A204.1 (cell line): ENCODE results near the gene POLR1A.

Source experiments
- FAIRE-seq: peaks from 2 replicates; lab custom pipeline; 2012; peaks lifted over from hg19 to GRCh38; lab: Jason Lieb, UNC

Gene POLR1A

DNA sequence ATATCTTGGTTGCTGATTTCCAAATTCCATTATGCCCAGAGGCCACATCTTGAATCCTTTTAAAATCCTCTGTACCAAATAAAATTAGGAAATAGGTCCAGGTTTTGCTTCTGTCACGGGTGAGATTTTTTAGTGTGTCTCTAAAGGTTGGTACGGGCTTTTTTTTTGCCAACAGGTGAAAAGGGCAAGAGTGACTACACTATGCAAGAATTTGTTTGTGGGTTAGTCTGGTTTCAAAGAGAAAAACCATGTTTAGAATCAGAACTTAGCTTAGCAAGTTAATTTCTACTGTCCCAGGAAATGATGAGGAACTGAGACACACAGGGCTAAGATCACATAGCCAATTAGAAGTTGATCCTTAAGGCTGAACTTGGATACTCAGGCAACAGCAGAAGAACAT is 41.7 kb downstream of the POLR1A start:
- FAIRE-seq: no peak

DNA sequence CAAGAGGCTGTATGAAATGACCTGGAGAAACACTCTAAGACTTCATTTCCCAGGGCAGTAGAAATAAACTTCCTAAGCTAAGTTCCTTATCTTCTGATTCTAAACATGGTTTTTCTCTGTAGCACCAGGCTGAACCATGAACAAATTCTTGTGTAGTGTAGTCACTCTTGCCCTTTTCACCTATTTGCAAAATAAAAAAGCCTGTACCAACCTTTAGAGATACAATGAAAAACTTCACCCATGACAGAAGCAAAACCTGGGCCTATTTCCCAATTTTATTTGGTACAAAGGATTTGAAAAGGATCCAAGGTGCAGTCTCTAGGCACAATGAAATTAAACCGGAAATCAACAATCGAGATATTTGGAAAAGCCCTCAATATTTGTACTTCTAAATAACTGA is 43.6 kb downstream of the POLR1A start:
- no peak for FAIRE-seq

DNA sequence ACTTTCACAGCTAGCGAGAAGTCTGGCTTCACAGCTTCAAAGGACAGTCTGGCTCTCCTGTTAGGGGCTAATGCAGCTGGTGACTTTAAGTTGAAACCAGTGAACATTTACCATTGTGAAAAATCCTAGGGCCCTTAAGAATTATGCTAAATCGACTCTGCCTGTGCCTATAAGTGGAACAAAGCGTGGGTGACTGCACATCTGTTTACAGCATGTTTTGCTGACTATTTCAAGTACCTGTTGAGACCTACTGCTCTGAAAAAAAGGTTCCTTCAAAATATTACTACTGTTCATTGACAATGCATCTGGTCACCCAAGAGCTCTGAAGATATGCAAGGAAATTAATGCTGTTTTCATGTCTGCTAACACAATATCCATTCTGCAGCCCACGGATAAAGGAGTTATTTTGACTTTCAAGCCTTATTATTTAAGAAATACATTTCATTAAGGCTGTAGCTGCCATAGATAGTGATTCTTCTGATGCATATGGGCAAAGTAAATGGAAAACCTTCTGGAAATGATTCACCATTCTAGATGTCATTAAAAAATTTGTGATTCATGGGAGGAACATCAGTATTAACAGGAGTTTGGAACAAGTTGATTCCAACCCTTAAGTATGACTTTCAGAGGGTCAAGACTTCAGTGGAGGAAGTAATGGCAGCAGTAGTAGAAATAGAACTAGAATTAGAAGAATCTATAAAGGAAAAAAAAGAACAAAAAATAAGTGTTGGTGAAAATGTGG is 48.9 kb downstream of the POLR1A start:
- no peak for FAIRE-seq

GRCh38 chr2:86055314-86055713 is 50.4 kb downstream of the POLR1A start:
- FAIRE-seq: no peak

DNA sequence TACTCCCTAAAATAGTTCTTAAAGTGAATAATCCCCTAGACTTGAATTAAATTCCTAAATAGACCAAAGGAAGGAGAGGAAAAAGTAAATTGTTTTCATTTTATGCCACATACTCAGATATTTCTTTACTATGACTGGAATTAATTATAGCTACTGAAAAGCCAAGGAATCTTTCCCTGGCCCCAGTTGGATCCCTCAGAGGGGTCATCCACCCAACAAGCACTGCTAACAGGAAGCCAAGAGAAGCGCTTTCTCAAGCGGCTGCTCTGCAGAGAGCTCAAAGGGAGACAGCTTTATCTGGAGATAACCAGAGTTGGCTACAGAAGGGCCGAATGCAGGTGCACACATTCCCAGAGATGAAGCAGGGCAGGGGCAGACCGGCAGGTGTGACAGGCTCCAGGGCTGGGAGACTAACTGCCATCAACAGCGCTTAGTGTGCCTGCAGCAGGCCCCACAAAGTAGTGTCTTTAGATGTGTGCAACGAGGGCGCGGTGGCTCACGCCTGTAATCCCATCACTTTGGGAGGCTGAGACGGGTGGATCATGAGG is 51.1 kb downstream of the POLR1A start:
- no peak for FAIRE-seq

DNA sequence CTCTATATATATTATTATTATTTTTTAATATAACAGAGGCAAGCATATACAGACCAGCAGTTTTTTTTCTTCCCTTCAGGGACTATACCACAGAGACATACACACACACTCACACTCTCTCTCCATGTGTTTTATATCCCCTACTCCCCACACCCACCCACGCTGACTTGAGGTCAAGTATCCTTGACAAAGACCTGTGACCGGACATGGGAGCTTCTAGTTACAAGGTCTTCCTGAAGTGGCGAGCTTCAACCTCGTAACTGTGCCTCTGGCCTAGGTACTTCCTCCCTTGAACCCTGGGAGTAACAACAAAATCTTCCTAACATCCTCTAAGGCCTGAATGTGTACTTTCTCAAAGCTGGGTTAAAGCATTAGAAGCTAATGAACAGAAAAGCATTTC is 52.5 kb downstream of the POLR1A start:
- no peak for FAIRE-seq

GRCh38 chr2:86052676-86053075 is 53.0 kb downstream of the POLR1A start:
- no peak for FAIRE-seq

GRCh38 chr2:86052265-86052664 is 53.4 kb downstream of the POLR1A start:
- no peak for FAIRE-seq

DNA sequence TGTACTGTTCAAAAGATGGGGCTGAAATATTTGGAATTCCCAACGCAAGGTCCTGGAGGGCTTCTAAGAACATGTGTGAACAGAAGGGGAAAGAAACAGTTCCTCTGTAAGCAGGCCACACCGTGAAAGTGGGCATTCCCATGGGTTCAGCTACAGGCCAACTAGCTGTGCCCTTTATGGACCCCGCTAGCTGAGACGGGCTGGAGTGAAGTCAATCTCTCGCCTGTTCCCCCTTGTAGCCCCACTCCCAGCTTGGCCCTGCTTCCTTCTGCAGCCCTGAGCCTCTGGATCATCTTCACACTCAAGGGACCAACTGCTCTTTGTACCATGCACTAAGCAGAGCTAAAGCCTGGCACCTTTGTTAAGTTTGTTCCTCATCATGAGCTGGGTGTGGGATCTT is 55.4 kb downstream of the POLR1A start:
- FAIRE-seq: no peak

GRCh38 chr2:86049529-86049928 is 56.2 kb downstream of the POLR1A start:
- FAIRE-seq: no peak

- no peak for FAIRE-seq
Observed at GRCh38 chr2:86048888-86049287, 56.8 kb downstream of the POLR1A start.

DNA sequence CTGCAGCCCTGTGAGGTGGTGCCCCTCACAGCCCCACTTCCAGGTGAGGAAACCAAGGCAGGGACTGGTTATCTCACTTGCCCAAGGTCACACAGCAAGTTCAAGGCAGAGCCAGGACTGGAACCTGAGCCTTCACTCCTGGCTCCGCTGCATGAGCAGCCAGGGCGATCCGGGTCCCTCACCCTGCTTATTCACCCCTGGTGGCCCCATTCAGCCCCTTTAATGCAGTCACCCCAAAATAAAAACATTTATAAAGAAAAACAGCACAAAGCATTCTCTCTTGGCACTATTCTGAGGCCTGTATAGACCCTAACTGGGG is 57.3 kb downstream of the POLR1A start:
- no peak for FAIRE-seq

DNA sequence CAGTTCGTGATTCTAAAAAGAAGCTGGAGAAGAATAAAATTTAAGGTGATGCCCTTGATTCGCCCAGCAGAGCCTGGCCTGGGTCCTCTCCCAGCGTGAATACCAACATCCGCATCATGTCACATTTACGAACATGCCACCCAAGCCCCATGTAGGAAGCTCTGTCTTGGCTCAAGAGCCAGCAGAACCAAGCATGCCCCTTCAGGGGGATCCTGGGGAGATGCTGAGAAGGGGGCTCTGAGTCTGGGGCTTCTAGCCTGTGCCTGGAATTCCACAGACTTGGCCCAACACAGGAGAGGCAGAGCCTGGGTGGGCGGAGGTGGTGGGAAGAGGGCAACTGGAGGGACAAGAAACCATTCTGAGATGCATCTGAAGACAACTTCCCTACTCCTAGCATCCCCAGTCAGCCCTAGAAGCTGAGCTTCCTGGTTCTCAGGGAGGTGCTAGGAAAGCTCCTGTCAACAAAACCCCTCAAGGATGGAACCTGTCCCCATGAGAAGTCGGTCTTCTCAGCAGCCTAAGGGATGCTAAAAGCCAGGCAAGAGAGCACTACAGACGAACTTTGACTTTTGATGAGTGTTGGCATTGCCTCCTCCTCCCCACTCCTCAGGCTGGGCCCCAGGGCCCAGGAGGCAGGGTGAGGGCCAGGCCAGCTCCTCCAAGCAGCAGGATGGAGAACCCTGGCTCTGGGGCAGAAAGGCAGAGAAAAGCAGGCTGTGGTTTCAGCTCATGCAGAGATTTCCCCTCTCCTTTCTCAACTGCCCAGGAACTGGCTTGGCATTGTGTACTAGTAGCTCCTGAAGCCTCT is 57.9 kb downstream of the POLR1A start:
- FAIRE-seq: no peak

DNA sequence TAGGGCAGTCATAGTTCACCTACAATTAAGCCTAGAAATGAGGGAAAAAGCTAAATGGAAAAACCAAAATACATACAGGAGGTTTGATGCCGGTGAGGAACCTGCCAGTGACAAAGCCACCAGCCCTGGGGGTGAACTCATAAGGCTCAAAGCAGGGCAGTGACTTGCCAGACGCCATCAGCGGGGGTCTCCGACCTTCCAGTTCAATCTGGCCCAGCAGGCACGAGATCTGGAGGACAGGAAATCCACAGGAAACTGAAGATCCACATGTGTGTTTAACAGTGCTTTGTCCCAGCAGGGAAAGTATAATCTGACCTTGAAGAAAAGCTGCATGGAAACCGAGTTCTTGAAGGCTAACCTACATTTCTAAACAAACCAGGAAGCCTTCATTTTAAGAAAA is 60.1 kb downstream of the POLR1A start:
- no peak for FAIRE-seq

- no peak for FAIRE-seq
Observed at GRCh38 chr2:86044614-86045013, 61.1 kb downstream of the POLR1A start.

DNA sequence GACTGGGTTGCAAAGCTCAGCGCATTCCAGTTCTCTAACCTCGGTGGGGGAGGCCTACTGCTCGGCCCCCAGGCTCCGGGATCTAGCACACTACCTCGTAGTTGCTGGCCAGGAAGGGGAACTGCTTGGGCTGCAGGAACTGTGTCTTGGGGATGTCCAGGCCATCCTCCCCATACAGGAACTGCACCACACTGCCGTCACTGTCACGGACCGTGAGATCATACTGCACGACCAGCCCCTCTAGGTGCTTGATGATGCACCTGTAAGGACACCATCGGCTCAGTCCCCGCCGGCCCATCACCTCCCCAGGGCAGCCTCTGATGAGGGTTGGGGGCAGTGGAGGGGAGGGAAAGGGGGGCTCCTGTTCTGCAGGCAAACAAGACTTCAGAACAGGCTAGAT is 61.6 kb downstream of the POLR1A start:
- no peak for FAIRE-seq

- no peak for FAIRE-seq
Observed at GRCh38 chr2:86042256-86043168, 63.2 kb downstream of the POLR1A start.

- FAIRE-seq: no peak
Observed at GRCh38 chr2:86039963-86040655, 65.6 kb downstream of the POLR1A start.

DNA sequence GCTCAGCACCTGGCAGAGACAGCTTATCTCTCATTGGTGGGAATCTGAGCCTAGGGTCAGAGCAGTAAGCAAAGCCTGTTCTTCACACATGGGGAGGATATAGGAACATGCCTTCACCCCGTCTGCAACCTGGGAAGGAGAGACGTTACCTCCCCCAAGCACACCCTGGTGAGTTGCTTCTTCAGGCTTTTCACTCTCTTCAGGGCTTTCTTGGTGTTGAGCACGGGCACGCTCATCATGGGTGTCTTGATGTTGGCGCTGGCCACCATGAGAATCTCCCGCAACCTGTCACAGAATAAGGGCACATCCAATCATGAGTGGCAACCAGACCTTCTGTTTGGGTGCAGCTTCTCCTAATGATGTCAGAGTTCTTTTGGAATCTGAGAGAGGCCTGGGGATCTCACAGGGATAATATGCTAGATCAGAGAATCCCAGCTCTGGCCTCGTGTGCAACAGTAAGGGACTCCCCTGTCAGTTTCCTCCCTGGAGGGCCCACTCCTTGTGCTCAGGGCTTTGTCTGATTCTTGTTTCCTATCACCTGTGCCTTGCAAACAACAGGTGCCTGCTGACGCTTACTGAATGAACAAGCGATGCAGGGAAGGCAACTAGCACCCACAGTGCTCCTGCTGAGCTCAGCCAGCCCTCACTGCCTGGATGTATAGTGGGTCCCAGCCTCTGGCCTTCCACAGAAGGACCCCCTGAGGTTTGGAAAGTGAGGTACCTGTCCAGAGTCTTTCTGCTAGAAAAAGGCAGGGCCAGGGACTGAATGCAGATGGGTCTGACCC is 66.3 kb downstream of the POLR1A start:
- no peak for FAIRE-seq

DNA sequence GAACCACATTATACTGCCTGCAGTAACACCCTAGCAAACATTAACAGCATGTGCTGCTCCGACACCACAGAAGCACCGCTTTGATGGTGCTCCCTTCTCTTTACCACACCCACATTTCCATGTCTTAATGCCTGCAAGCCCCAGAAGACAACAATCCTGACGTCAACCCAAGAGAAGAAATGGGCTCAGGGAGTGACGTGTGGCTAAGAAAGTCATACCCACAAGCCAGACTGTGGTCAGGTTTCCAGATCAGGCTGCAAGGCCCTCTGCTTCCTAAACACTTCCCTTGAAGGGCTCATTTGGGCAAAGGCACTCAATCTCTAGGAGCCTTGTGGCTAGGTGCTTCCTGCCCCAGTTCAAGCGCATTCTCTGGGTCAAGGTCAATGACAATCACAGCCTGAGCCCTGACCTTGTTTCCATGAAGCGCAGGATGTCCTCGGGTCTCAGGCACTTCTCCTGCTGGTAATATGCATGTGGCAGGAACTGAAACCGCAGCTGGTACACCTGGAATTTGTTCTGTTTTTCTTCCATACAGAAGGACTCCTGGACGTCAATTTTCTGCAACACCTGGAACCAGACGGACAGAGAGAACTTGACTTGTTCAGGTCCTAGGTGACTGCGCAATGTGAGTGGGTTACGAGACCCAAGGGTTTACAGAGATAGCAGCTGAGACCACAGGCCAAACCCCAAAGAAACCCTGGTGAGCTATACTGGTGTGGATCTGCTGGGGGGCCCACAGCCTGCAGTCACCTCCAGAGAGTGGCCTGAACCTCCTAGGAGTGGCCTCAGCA is 67.2 kb downstream of the POLR1A start:
- FAIRE-seq: no peak
